ENCODE data around the gene CHST4. TPM values are rescaled to one million over a fixed set of nuclear protein-coding genes. Genes with fewer than 3 reads are reported as not detected.

CHST4 gene
- total and polyA plus RNA-seq, 3 donors from 2014 or later = 0.32 to 0.56 TPM; not detected in 1

- no peak overlapping the region for H3K27ac ChIP-seq
- no peak overlapping the region for H3K4me3 ChIP-seq
- no peak for DNase-seq
- no peaks in the 10 kb centered on the region for H3K4me1 ChIP-seq
- no peaks in the 10 kb centered on the region for H3K36me3 ChIP-seq (ENCODE audit: low read depth, missing control alignments)
- no peak for TF ChIP-seq POLR2A (IDR thresholded peaks at IDR 0.05)
- no peak for TF ChIP-seq CTCF (IDR thresholded peaks at IDR 0.05)
- H3K9me3 ChIP-seq = no peaks in the 10 kb centered on the region
- no peaks in the 10 kb centered on the region for H3K27me3 ChIP-seq
- WGBS, 2 donors = 86 to 91% methylated on average over 1 of the region's 1 CpG
- intact Hi-C loops (cut with DNase I; ENCODE audit: low total_unique reads) = no loop called here
Observed at GRCh38 chr16:71528257-71528656, 2.0 kb downstream of the CHST4 start.

GRCh38 chr16:71528863-71529262 lies 2.6 kb downstream of the CHST4 start:
- H3K27ac ChIP-seq = no peak overlapping the region
- 83 to 87% methylated on average over 4 of the region's 4 CpGs for WGBS, 2 donors
- intact Hi-C loops (cut with DNase I; ENCODE audit: low total_unique reads) = no loop called here

GRCh38 chr16:71532366-71532765 lies 6.1 kb downstream of the CHST4 start:
- WGBS, 2 donors = 72 to 79% methylated on average over 3 of the region's 3 CpGs
- no peak for TF ChIP-seq POLR2A (IDR thresholded peaks at IDR 0.05)
- no peak for TF ChIP-seq CTCF (IDR thresholded peaks at IDR 0.05)
- H3K4me1 ChIP-seq = no peaks in the 10 kb centered on the region
- no peak for DNase-seq
- H3K36me3 ChIP-seq (ENCODE audit: low read depth, missing control alignments) = no peaks in the 10 kb centered on the region
- H3K27ac ChIP-seq = no peak overlapping the region
- H3K9me3 ChIP-seq = no peaks in the 10 kb centered on the region
- H3K27me3 ChIP-seq = no peaks in the 10 kb centered on the region
- no peak overlapping the region for H3K4me3 ChIP-seq
- intact Hi-C loops (cut with DNase I; ENCODE audit: low total_unique reads) = no loop called here

More at GRCh38 chr16:71528863-71529262, 2.6 kb downstream of the CHST4 start:
- no peak for TF ChIP-seq CTCF (IDR thresholded peaks at IDR 0.05)
- no peak for TF ChIP-seq POLR2A (IDR thresholded peaks at IDR 0.05)
- Histone ChIP-seq H3K4me1 (no peaks in the 10 kb centered on the region), H3K27me3 (no peaks in the 10 kb centered on the region), H3K4me3 (no peak overlapping the region), H3K9me3 (no peaks in the 10 kb centered on the region), H3K36me3 (ENCODE audit: low read depth, missing control alignments) (no peaks in the 10 kb centered on the region)
- DNase-seq = no peak

- no peak for DNase-seq
- no peak overlapping the region for H3K4me3 ChIP-seq
- no peaks in the 10 kb centered on the region for H3K9me3 ChIP-seq
- H3K36me3 ChIP-seq (ENCODE audit: low read depth, missing control alignments) = no peaks in the 10 kb centered on the region
- intact Hi-C loops (cut with DNase I; ENCODE audit: low total_unique reads) = no loop called here
- no peak overlapping the region for H3K27ac ChIP-seq
- TF ChIP-seq POLR2A (IDR thresholded peaks at IDR 0.05) = no peak
- TF ChIP-seq CTCF (IDR thresholded peaks at IDR 0.05) = no peak
- 94 to 96% methylated on average over 27 to 28 of the region's 28 CpGs for WGBS, 2 donors
- no peaks in the 10 kb centered on the region for H3K4me1 ChIP-seq
- H3K27me3 ChIP-seq = no peaks in the 10 kb centered on the region
Observed at GRCh38 chr16:71536752-71537499, 10.7 kb downstream of the CHST4 start.

GRCh38 chr16:71537643-71538042 lies 11.4 kb downstream of the CHST4 start:
- no peak overlapping the region for H3K27ac ChIP-seq
- H3K36me3 ChIP-seq (ENCODE audit: low read depth, missing control alignments) = no peaks in the 10 kb centered on the region
- no peak overlapping the region for H3K4me3 ChIP-seq
- no peak for TF ChIP-seq POLR2A (IDR thresholded peaks at IDR 0.05)
- TF ChIP-seq CTCF (IDR thresholded peaks at IDR 0.05) = peak in 2 of 3 experiments; percentile 12 to 24
- peak; percentile 58 for DNase-seq
- H3K27me3 ChIP-seq = no peaks in the 10 kb centered on the region
- no peaks in the 10 kb centered on the region for H3K9me3 ChIP-seq
- intact Hi-C loops (cut with DNase I; ENCODE audit: low total_unique reads) = no loop called here
- 77 to 78% methylated on average over 6 of the region's 6 CpGs for WGBS, 2 donors
- no peaks in the 10 kb centered on the region for H3K4me1 ChIP-seq
